GM18498 (cell line): ENCODE data around the gene ADPRH.
"Not testable (repeated sequence)": the region's sequence is repeated elsewhere in the genome, so short reads cannot be mapped to it uniquely, and the experiment has no call there.

ENCODE experiments used
- ATAC-seq: cut with Tn5 transposase; IDR thresholded peaks from one replicate; pipeline ENCODE4 v1.9.1; 2021; ENCODE audit warnings: mild to moderate bottlenecking, moderate library complexity; ENCODE audit not compliant: unreplicated experiment

The ADPRH gene

DNA sequence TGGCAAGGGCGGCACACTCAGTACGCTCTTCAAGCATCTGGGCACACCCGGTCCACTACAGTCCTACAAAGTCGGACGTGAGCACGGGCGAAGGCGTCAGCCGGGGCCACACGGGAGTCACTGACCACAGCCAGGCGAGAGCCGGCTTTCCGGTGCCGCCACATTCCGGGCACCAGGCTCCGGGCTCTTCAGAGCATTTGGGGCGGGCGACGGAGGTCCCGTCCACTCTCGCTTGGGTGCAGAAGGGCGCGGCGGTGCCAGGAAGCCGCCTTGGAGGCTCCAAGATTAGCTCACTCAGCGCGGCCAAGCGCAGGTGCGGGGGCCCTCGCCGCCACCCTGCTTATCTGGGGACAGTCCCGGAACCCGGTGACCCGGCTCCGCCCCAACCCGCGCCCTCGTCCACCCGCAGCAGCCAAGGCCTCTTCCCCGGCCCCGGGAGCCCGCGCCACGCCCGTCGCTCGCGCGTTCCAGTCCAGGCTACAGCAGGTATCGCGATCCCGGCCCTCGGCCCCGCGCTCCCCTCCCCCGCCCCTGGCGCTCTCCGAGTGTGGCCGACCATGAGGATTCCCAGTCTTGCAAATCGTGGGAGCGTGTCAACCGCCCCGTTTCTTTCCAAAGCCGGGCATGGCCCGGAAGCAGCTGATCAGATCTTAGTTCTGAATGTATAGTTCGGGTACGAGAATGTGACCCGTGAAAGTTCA, at the start of gene ADPRH:
ADPRH (plus strand) TSS at position 127 of the 701 bp plus-strand sequence. CDS start 2,678 bp downstream, outside the sequence.
- ATAC-seq: peak; percentile 66

DNA sequence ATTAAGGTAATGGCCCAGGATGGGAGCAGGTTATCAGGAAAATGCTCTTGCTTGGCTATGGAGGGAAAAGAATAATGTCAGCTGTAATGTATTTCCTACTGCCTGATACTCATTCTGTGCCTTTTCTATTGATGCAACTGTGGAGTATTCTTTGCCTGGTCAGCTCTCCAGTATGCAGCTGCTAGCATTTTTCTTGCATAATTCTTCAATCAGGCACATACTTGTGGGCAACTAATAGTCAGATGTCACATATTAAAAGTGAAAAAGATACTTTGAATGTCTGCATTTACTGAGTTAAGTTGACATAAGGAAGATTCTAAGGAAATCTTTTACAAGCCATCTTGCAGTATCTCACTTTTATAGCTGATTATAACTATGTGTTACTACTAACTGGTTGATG, 49.4 kb upstream of the ADPRH start:
- ATAC-seq: no peak

GRCh38 chr3:119530456-119530855, 48.8 kb upstream of the ADPRH start:
- ATAC-seq: no peak

DNA sequence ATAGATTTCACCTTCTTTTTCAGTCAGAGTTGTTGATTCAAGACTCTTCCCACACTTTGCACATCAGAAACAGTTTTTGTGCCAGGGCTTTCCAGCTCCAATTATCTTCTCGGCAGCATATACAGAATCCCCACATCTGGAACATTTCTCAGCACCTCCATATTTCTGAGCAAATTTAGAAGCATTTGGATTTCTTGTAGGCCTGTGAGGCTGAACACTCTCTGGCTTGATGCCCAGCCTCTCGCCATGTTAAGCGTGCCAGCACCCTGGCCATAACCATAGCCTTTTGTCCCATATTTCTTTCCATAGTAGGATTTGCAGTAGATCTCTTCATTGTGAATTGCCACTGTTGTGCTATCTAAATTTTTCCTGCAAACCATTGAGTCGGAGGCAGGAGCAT, 48.1 kb upstream of the ADPRH start:
- ATAC-seq: no peak

DNA sequence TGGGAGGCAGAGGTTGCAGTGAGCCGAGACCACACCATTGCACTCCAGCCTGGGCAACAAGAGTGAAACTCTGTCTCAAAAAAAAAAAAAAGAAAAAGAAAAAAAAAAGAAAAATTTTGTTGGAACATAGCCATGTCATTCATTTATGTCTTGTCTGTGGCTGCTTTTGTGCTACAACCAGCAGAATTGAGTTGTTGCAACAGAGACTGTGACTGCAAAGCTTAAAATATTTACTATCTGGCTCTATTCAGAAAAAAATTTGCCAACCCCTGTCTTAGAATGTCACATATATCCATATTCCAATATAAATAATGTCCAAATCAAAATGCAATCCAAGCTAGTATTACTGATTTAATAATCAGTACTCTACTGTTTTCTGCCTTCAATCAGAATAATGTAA, 45.0 kb upstream of the ADPRH start:
- no peak for ATAC-seq

DNA sequence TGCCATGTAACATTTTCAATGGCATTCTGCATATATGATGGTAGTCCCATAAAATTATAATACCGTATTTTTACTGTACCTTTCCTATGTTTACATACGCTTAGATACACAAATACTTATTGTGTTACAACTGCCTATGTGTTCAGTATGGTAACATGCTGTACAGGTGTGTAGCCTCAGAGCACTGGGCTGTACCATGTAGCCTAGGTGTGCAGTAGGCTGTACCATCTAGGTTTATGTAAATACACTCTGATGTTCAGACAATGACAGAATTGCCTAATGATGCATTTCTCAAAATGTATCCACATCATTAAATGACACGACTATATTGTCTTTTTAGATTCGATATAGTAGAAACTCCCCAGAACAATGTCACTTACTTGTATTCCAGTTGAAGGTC, 42.5 kb upstream of the ADPRH start:
- no peak for ATAC-seq

DNA sequence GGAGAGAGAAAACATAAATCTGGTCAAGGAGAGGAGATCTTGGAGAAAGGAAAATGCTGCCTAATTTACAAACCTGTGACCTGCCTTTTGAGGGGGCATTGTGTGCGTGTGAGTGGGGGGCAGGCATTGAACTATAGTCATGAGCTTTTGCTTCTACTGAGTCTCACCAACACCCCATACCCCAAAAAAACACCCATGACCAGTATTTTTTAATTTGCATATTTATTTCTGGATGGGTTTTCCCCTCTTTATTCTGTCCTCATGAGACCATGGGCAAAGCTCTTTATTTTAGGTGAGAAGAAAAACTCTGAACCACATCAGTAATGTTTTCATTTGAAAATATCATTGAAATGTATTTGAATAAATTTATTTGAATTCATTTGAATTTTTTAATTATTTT, 40.5 kb upstream of the ADPRH start:
- ATAC-seq: peak; percentile 40

GRCh38 chr3:119541547-119541946, 37.7 kb upstream of the ADPRH start:
- ATAC-seq: no peak

GRCh38 chr3:119542168-119542767, 37.0 kb upstream of the ADPRH start:
- ATAC-seq: no peak

DNA sequence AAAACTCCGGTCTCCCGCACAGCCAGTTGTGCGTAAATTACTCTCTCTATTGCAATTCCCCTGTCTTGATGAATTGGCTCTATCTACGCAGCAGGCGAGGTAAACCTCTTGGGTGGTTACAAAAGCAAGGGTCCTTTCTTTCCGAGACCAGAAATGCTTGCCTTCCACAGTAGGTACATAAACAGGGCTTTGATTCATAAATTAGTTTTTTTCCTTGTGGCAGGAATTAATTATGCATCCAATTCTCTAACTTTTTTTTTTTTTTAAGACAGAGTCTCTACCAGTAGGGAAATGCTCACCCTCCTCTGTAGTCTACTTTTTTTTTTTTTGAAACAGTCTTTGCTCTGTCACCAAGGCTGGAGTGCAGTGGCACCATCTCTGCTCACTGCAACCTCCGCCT, 36.1 kb upstream of the ADPRH start:
- no peak for ATAC-seq

- no peak for ATAC-seq
Observed at GRCh38 chr3:119547227-119547626, 32.1 kb upstream of the ADPRH start.

GRCh38 chr3:119548341-119548740, 31.0 kb upstream of the ADPRH start:
- ATAC-seq: no peak

DNA sequence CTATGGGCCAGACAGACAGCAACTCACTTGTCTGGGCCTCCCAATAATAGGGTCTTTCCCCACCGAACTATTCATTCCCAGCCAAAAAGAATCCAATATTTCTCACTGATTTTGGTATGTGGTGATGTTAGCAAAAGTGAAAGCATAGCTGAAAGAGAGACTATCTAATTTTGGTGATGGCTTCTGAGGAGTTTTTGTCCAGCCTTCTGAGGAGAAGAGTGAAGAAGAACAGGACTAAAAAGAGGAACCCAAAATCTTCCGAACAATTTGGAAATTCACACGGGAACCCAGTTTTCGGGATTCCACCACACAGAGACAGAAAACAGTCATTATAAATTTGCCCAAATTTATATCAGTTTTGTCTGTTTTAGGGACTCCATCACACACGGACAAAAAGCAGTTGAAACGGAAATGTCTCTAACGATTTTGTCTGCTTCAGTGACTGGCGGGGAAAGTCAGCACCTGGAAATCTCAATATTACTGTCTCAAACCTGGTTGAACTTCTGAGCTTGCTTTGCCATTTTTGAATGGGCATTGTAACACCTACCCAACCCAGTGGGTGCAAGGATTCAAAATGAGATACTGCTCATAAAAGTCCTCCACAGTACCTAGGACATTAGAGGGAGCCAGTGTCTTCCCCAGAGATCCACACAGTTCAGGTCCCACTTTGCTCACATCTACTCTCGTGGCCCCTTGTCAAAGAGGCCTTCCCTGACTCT, 28.9 kb upstream of the ADPRH start:
- peak; percentile 41 for ATAC-seq

DNA sequence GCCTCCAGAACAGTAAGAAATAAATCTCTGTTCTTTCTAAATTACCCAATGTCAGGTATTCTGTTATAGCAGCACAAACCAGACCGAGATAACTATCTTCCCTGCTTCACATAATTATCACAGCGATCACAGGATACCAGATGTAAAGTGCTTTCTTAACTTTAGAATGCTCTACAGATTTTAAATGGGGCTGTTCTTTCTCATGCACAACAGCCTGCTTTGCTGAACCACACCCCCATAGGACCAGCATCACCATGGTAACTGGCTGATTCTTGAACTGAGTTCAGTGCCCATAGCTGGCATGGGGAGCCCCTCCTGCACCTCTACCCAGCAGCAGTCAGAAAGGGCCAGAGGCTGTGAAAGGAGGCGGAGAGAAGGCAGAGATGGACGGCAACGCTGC, 27.7 kb upstream of the ADPRH start:
- no peak for ATAC-seq

DNA sequence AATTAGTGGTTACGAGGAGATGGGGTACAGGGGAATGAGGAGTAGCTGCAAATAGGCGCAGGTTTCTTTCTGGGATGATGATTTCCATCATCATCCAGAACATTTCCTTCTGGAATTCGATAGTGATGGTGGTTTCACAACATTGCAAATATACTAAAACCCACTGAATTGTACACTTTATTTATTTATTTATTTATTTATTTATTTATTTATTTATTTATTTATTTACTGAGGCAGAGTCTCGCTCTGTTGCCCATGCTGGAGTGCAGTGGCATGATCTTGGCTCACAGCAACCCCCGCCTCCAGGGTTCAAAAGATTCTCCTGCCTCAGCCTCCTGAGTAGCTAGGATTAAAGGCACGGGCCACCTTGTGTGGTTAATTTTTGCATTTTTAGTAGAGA, 26.4 kb upstream of the ADPRH start:
- not testable (repeated sequence) for ATAC-seq

DNA sequence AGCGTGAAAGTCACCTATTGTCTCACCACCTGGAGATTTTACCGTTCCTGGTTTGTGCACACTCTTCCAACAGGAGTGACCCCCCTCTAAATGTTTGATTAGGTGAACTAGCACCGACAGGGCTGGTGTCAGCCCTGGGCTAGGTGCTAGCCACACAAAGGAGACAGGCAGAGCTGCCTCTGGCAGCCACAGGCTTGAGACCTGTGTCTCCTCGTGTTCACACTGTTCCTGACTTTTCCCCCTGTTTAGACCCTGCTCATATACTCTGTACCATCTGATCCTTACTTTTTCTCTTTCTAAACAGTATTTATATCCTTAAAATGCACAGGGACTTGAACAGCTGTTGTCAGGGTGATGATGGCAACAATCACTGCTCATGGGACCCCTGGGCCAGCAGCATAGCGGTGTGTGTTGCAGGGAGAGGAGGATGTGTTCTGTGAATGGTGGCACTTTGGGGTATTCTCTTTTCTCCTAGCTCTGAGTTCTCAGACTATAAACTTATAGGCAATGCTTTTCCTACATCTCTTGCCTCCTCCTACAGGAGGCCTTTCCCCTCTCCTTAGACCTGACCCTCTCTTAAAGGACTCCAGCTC, 25.4 kb upstream of the ADPRH start:
- ATAC-seq: no peak

- no peak for ATAC-seq
Observed at GRCh38 chr3:119555309-119555735, 24.0 kb upstream of the ADPRH start.

DNA sequence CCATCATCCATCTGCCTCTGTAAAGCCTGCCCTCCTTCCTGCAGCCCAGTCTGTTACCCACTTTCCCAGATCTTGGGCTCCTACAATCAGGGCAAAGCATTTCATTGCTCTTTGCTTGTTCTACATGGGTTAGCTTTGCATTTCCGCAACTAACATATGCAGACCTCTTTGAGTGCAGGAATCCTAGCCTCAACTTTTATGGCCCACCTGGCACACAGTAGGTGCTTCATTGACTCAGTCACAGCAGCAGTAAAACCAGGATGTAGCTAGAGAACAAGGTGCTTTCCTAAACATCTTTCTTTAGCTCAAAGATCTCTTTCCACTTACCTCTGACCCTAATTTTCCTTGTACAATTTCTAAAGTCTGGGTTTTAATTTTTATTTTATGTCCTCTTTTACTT, 23.4 kb upstream of the ADPRH start:
- no peak for ATAC-seq

- ATAC-seq: no peak
Observed at GRCh38 chr3:119557192-119557876, 22.0 kb upstream of the ADPRH start.

GRCh38 chr3:119557877-119558269, 21.4 kb upstream of the ADPRH start:
- ATAC-seq: no peak

- no peak for ATAC-seq
Observed at GRCh38 chr3:119558626-119559317, 20.5 kb upstream of the ADPRH start.
